CD4-positive, alpha-beta T cell treated with Interleukin-1 beta for 1 hour (primary cell): ENCODE measurements around the gene TXNL4A.
"Not testable (repeated sequence)": the region's sequence is repeated elsewhere in the genome, so short reads cannot be mapped to it uniquely, and the experiment has no call there.

Source experiments
- DNase-seq, 2 donors: peaks; one replicate each; pipeline ENCODE4 v3.0.0-alpha.2; 2020 to 2022

TXNL4A gene

DNA sequence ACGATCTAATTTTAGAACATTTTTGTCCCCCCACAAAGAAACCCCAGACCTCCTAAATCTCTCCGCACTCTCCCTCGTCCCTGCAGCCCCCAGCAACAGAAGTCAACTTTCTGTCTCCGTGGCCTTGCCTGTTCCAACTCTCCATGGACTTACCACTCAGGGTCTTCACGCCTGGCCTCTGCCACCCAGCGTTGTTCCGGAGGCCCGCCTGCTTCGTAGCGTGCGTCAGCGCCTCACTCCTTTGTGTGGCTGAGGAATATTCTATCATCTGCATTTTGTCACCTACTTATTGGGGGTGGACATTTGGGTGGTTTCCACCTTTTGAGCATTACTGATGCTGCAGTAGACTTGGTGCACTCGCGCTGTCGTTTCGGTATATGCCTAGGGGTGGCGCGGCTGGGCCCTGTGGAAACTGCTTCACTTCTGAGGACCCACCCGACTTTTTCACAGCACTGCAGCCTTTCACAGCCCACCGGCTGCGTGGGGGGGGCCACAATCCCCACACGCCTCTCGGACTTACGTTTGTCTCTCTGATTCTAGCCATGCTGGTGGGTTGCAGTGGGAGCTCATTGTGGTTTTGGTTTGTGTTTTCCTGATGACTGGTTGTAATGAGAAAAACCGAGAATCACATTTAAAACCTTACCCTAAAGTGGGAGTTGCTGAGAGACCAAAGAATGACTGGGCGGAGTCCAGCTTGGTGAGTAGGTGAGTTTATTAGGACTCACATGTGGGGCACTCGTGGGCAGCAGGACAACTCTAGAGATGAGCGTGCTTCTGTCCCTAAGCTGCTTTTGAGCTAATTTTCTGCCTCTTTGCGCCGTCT, 25.3 kb downstream of the TXNL4A start:
- peak; percentile 53 to 73 for DNase-seq

GRCh38 chr18:79962311-79962710, 26.1 kb downstream of the TXNL4A start:
- DNase-seq = no peak

DNA sequence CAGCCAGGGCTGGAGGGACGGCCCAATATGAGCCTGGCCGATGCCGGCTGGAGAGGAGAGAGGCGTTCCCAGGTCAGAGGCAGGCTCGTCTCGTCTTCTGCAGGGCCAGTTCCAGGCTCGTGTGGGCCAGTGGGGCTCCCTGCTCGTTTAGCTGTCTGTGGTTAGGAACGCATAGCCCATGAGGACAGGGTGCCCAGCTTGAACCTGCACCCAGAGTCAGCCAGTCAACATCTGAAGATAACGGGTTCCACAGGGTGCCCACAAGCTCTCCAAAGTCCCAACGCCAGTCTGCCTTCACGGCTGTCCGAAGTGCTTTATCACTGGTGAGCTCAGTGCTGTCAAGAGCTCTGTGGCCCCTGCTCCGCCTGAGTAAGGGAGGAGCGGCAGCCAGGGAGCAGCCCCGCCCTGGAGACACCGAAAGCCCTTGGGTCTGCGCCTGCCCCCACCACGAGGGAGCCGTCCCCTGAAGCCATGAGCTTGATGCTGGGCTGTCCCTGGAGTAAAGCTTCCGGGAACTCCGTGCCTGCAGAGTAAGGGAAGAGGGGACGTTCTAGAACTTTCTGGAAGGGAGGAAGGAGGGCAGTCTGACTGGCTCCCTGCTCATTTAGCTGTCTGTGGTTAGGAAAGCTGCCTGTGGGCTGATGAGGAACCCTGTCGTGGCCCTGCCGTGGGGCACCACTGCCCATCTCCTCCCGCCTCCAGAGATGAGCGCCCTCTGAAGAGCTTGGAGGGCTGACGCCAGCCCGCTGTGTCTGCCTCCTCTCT, 26.7 kb downstream of the TXNL4A start:
- no peak for DNase-seq

GRCh38 chr18:79960921-79961526, 27.3 kb downstream of the TXNL4A start:
- DNase-seq = no peak

DNA sequence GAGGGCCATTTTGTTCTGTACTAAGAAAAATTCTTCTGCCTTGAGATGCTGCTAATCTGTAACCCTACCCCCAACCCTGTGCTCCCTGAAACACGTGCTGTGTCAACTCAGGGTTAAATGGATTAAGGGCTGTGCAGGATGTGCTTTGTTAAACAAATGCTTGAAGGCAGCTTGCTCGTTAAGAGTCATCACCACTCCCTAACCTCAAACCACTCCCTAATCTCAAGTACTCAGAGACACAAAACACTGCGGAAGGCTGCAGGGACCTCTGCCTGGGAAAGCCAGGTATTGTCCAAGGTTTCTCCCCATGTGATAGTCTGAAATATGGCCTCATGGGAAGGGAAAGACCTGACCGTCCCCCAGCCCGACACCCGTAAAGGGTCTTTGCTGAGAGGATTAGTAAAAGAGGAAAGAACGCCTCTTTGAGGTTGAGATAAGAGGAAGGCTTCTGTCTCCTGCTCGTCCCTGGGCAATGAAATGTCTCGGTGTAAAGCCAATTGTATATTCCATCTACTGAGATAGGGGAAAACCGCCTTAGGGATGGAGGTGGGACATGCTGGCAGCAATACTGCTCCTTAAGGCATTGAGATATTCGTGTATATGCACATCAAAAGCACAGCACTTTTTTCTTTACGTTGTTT, 28.1 kb downstream of the TXNL4A start:
- not testable (repeated sequence) for DNase-seq

DNA sequence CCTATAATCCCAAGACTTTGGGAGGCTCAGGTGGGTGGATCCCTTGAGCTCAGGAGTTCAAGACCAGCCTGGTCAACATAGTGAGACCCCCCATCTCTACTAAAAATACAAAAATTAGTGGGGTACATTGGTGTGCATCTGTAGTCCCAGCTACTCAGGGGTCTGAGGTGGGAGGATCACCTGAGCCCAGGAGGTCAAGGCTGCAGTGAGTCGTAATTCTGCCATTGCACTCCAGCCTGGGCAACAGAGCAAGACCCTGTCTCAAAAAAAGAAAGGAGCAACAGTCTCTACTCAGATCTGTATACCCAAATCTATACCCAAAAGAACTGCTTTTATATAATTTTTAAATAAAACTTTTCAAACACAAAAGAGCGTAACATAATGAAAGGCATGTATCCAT, 29.4 kb downstream of the TXNL4A start:
- DNase-seq = no peak

- no peak for DNase-seq
Measured at GRCh38 chr18:79956276-79956675, 32.1 kb downstream of the TXNL4A start.

DNA sequence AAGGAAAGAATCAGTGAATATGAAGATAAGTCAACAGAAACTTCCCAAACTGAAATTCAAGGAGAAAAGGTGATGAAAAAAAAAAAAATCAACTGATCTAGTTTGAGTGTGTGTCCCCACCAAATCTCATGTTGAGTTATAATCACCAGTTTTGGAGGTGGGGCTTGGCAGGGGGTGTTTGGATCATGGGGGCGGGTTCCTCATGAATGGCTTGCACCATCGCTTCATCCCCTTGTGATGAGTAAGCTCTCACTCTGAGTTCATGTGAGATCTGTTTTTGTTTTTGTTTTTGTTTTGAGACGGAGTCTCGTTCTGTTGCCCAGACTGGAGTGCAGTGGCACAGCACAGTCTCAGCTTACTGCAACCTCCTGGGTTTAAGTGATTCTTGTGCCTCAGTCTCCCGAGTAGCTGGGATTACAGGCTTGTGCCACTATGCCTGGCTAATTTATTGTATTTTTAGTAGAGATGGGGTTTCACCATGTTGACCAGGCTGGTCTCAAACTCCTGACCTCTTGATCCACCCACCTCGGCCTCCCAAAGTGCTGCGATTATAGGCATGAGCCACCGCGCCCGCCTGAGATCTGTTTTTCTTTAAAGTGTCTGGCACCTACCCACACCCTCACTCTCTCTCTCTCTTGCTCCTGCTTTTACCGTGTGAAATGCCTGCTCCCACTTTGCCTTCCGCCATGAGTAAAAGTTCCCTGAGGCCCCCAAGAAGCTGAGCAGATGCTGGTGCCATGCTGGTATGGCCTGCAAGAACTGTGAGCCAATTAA, 32.9 kb downstream of the TXNL4A start:
- DNase-seq = no peak

DNA sequence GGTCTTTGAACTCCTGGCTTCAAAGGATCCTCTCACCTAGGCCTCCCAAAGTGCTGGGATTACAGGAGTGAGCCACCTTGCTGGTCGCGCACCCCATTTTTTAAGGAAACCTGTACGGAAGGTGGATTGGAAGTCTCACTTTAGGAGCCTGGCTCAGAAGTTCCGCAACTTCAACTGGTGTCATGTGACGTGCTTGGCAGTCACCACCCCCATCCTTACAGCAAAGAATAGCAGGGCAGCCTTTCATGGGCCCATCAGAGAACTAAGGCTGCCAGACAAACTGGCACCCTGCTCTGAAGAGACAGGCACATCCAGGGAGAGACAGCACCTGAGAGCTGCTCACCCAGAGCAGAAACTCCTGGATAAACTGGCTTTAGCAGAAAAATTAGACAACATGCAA, 33.6 kb downstream of the TXNL4A start:
- no peak for DNase-seq

DNA sequence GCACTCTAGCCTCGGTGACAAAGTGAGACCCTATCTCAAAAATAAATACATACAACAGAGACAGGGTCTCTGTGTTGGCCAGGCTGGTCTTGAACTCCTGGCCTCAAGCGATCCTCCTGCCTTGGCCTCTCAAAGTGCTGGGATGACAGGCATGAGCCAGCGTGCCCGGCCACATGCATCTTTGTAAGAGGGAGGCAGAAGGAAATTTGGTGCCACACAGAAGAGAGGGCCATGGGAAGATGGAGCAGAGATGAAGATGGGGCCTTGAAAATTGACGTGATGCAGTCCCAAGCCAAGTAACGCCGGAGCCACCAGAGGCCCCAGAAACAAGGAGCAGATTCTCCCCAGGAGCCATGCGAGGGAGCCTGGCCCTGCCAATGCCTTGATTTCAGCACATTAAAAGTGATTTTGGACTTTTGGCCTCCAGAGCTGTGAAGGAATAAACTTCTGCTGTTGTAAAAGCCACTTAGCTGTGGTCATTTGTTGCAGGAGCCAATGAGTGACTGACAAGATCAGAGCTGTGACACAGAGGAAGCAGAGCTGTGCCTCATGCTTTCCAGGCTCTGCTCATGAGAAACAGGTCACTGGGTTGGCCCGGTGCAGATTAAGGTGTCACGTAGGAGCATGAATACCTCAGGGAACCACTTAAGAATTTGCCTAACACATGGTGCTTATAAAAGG, 34.3 kb downstream of the TXNL4A start:
- no peak for DNase-seq

DNA sequence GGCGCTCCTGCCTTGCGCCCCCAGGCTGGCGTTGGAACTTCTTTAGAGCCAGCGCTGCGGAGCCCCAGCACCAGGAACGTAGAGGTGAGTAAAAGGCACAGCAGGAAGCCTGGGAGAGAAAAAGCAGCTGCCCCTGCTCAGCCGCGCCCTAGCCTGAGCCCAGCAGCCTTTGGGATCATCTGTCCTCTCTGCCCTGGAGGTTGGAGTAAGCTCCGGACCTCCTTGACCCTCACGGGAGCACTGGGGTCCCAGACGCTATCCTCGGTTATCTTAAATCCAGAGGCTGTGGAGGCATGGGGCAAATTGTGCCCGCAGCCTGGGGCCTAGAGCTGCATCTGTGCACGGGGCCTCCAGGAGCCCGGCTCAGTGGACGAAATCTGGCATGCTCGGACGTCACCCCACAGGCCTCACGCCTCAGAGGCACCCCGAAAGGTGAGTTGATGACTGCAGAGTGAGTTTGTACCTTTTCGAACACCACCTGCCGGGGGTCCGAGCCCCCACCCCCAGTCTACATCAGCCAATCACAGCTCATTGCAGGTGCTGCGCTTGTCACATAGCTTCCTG, 35.3 kb downstream of the TXNL4A start:
- no peak for DNase-seq

- DNase-seq = no peak
Measured at GRCh38 chr18:79952456-79952995, 35.8 kb downstream of the TXNL4A start.

- DNase-seq = peak; percentile 94 to 96
Measured at GRCh38 chr18:79951545-79952455, 36.6 kb downstream of the TXNL4A start, which contains the start of gene SLC66A2. TSS of gene SLC66A2 (minus strand) at chr18:79951653. CDS start at chr18:79950926, 727 bp downstream.

- DNase-seq = peak in 1 of 2 donors; percentile 32
Measured at GRCh38 chr18:79950515-79951341, 37.6 kb downstream of the TXNL4A start.

- DNase-seq = peak in 1 of 2 donors; percentile 60
Measured at GRCh38 chr18:79949697-79950487, 38.5 kb downstream of the TXNL4A start.

- no peak for DNase-seq
Measured at GRCh38 chr18:79948719-79949411, 39.5 kb downstream of the TXNL4A start.

- DNase-seq = no peak
Measured at GRCh38 chr18:79947881-79948610, 40.3 kb downstream of the TXNL4A start.
